Spleen (tissue), 11 donors: ENCODE data around the gene ALK. TPM values are rescaled to one million over a fixed set of nuclear protein-coding genes. Genes with fewer than 3 reads are reported as not detected.

Experiments used
- DNase-seq: peaks from one replicate; pipeline ENCODE4 v3.0.0-alpha.2; 2020
- H3K27ac ChIP-seq, 8 donors: fragments of 200-600 bp; sonication (generic) in 7 of 8; 1 replicate in 4 of 8; 2 replicates in 4 of 8; pipeline versions ENCODE4 v1.5.0 to v1.8.0; 2016 to 2021; ENCODE audit warnings: inconsistent platforms in 4 of 8, mild to moderate bottlenecking in 4 of 8, moderate library complexity in 1 of 8
- H3K27me3 ChIP-seq, 7 donors: fragments of 200-600 bp; sonication (generic) in 6 of 7; replicated peaks in 1 of 7; 1 replicate in 4 of 7; 2 replicates in 3 of 7; pipeline versions ENCODE4 v1.5.0 to v1.8.0; 2016 to 2021; ENCODE audit warnings: inconsistent platforms in 3 of 7, mild to moderate bottlenecking in 1 of 7
- H3K36me3 ChIP-seq, 6 donors: fragments of 200-600 bp; sonication (generic) in 5 of 6; 1 replicate in 4 of 6; 2 replicates in 2 of 6; pipeline versions ENCODE4 v1.5.0 to v1.8.0; 2016 to 2021; ENCODE audit warnings: inconsistent platforms in 2 of 6
- H3K4me1 ChIP-seq, 6 donors: fragments of 200-600 bp; sonication (generic) in 5 of 6; 1 replicate in 3 of 6; 2 replicates in 3 of 6; pipeline versions ENCODE4 v1.5.0 to v1.8.0; 2016 to 2021; ENCODE audit warnings: inconsistent platforms in 3 of 6
- H3K4me3 ChIP-seq, 8 donors: fragments of 200-600 bp; sonication (generic) in 7 of 8; 1 replicate in 4 of 8; 2 replicates in 4 of 8; pipeline versions ENCODE4 v1.5.0 to v1.8.0; 2016 to 2021; ENCODE audit warnings: inconsistent platforms in 4 of 8, mild to moderate bottlenecking in 4 of 8, moderate library complexity in 2 of 8
- H3K9me3 ChIP-seq, 8 donors: fragments of 200-600 bp; sonication (generic) in 7 of 8; 1 replicate in 4 of 8; 2 replicates in 4 of 8; pipeline versions ENCODE4 v1.5.0 to v1.8.0; 2016 to 2021; ENCODE audit warnings: inconsistent platforms in 4 of 8
- CTCF ChIP-seq, 11 experiments: fragments of 200-600 bp in 7 of 11; fragments of 450-650 bp in 4 of 11; sonication (generic) in 4 of 11; IDR thresholded peaks in 8 of 11; conservative IDR thresholded peaks in 3 of 11; 1 replicate in 7 of 11; 2 replicates in 4 of 11; pipeline versions ENCODE4 v1.4.0 to v1.8.0; 2016 to 2021; ENCODE audit warnings: antibody characterized with exemption in 11 of 11, inconsistent platforms in 4 of 11, mild to moderate bottlenecking in 1 of 11
- POLR2A ChIP-seq, 3 donors: fragments of 450-650 bp; IDR thresholded peaks; one replicate each; pipeline ENCODE4 v1.5.1; 2017; ENCODE audit warnings: antibody characterized with exemption in 3 of 3, mild to moderate bottlenecking in 1 of 3
- POLR2AphosphoS5 ChIP-seq, 3 donors: sonication (generic); formaldehyde crosslinking; IDR thresholded peaks; one replicate each; pipeline ENCODE4 v1.5.1; 2017; ENCODE audit warnings: antibody characterized with exemption in 3 of 3
- WGBS, 5 donors: extraction: QIAGEN DNeasy Blood & Tissue Kit in 3 of 5; methylation state at CpG; one replicate each; pipeline versions ENCODE4 v1.1.5 to v1.1.7; 2013 to 2018; 5-methylcytosine and 5-hydroxymethylcytosine counted together
- intact Hi-C: fragments of 100-400 bp; cut with DNase I; formaldehyde crosslinking; loops from one replicate; pipeline ENCODE4 v1.15.0; 2023; ENCODE audit warnings: low total_unique reads
- polyA plus RNA-seq, 3 donors: library from polyadenylated mRNA; stranded (reverse); fragments of 200-250 nt; gene quantifications; one replicate each; pipeline ENCODE4 v1.2.1, GENCODE V29; 2013
- total RNA-seq, 7 donors: library from RNA; depleted of rRNA in 3 of 7; stranded (reverse); fragments of >200 nt in 3 of 7; fragmentation: NEBNext Ultra II Directional in 4 of 7; extraction: Animal tissue kit (Norgen Biotek cat#: 25700) in 4 of 7; gene quantifications; one replicate each; pipeline versions ENCODE4 v1.1.0 to v1.2.1, GENCODE V29; 2016 to 2021
- donor health status: healthy with polysubstance abuse.
- donor health status: DM: no; HTN: no; CAD: no; lungs with moderate emphysema.
- donor health status: DM: no; HTN: no; CAD: no.
- donor health status: Bipolar disorder and iron deficiency.
- donor health status: healthy.
- donor health status: DM: no; HTN: no; CAD: no.
- donor health status: DM: yes; HTN: yes; CAD: no.

Gene ALK
- total and polyA plus RNA-seq, 10 donors = 0.03 to 0.28 (median 0.06) TPM; not detected in 7

GRCh38 chr2:29192526-29192925, 728.9 kb downstream of the ALK start:
- no peaks in the 10 kb centered on the region for H3K9me3 ChIP-seq
- intact Hi-C loops = no loop called here

GRCh38 chr2:29191817-29192216, 729.6 kb downstream of the ALK start:
- no peak overlapping the region for H3K27ac ChIP-seq
- no peak overlapping the region for H3K4me3 ChIP-seq
- H3K4me1 ChIP-seq = peaks cover 0 to 3% (median 0%) of the 10 kb centered on the region in 6 donors
- H3K9me3 ChIP-seq = no peaks in the 10 kb centered on the region
- 86 to 94% (median 90%) methylated on average over 6 of the region's 6 CpGs for WGBS, 5 donors
- TF ChIP-seq POLR2AphosphoS5 (IDR thresholded peaks at IDR 0.05) (no peak), CTCF (IDR thresholded peaks at IDR 0.05 in 8 of 11, conservative IDR thresholded peaks at IDR 0.05 in 3 of 11) (no peak), POLR2A (IDR thresholded peaks at IDR 0.05) (no peak)
- intact Hi-C loops = no loop called here
- H3K36me3 ChIP-seq = peaks cover 0 to 22% (median 0%) of the 10 kb centered on the region in 6 donors
- no peak for DNase-seq
- no peaks in the 10 kb centered on the region for H3K27me3 ChIP-seq

More at GRCh38 chr2:29192526-29192925, 728.9 kb downstream of the ALK start:
- DNase-seq = no peak
- H3K4me1 ChIP-seq = peaks cover 0 to 6% (median 0%) of the 10 kb centered on the region in 6 donors
- no peak overlapping the region for H3K4me3 ChIP-seq
- H3K27me3 ChIP-seq = no peaks in the 10 kb centered on the region
- WGBS, 5 donors = 38 to 72% (median 60%) methylated on average over 3 of the region's 3 CpGs
- H3K27ac ChIP-seq = no peak overlapping the region
- peaks cover 0 to 14% (median 0%) of the 10 kb centered on the region in 6 donors for H3K36me3 ChIP-seq
- no peak for TF ChIP-seq POLR2A (IDR thresholded peaks at IDR 0.05)
- no peak for TF ChIP-seq POLR2AphosphoS5 (IDR thresholded peaks at IDR 0.05)
- no peak for TF ChIP-seq CTCF (IDR thresholded peaks at IDR 0.05 in 8 of 11, conservative IDR thresholded peaks at IDR 0.05 in 3 of 11)

- DNase-seq = no peak
- WGBS, 5 donors = 25 to 94% (median 84%) methylated on average over 5 of the region's 5 CpGs
- intact Hi-C loops = no loop called here
Measured at GRCh38 chr2:29189052-29189451, 732.3 kb downstream of the ALK start.

GRCh38 chr2:29187926-29188325, 733.5 kb downstream of the ALK start:
- no peaks in the 10 kb centered on the region for H3K4me1 ChIP-seq
- no peaks in the 10 kb centered on the region for H3K9me3 ChIP-seq
- 77 to 94% (median 81%) methylated on average over 2 of the region's 2 CpGs for WGBS, 5 donors
- TF ChIP-seq POLR2A (IDR thresholded peaks at IDR 0.05) (no peak), CTCF (IDR thresholded peaks at IDR 0.05 in 8 of 11, conservative IDR thresholded peaks at IDR 0.05 in 3 of 11) (no peak), POLR2AphosphoS5 (IDR thresholded peaks at IDR 0.05) (no peak)
- H3K27me3 ChIP-seq = no peaks in the 10 kb centered on the region
- peaks cover 0 to 36% (median 0%) of the 10 kb centered on the region in 6 donors for H3K36me3 ChIP-seq
- H3K4me3 ChIP-seq = no peak overlapping the region
- no peak overlapping the region for H3K27ac ChIP-seq
- DNase-seq = no peak
- intact Hi-C loops = no loop called here

More at GRCh38 chr2:29189052-29189451, 732.3 kb downstream of the ALK start:
- TF ChIP-seq CTCF (IDR thresholded peaks at IDR 0.05 in 8 of 11, conservative IDR thresholded peaks at IDR 0.05 in 3 of 11) = no peak
- no peak for TF ChIP-seq POLR2AphosphoS5 (IDR thresholded peaks at IDR 0.05)
- no peak for TF ChIP-seq POLR2A (IDR thresholded peaks at IDR 0.05)
- Histone ChIP-seq H3K4me1 (no peaks in the 10 kb centered on the region), H3K27me3 (no peaks in the 10 kb centered on the region), H3K27ac (no peak overlapping the region), H3K9me3 (no peaks in the 10 kb centered on the region), H3K4me3 (no peak overlapping the region), H3K36me3 (peaks cover 0 to 33% (median 0%) of the 10 kb centered on the region in 6 donors)
